HG03175 (cell line): ENCODE results near the gene AFF3.
"Not testable (repeated sequence)": the region's sequence is repeated elsewhere in the genome, so short reads cannot be mapped to it uniquely, and the experiment has no call there.

Source experiments
- ATAC-seq: cut with Tn5 transposase; IDR thresholded peaks from one replicate; pipeline ENCODE4 v1.9.1; 2021; ENCODE audit warnings: mild to moderate bottlenecking, moderate library complexity; ENCODE audit not compliant: unreplicated experiment

The AFF3 gene

GRCh38 chr2:100142393-100142792 lies at the start of gene AFF3:
AFF3 (minus strand) TSS chr2:100142590; CDS start chr2:100104454, 38,136 bp downstream.
- peak; percentile 99 for ATAC-seq

GRCh38 chr2:100189387-100189786 lies 47.0 kb upstream of the AFF3 start:
- no peak for ATAC-seq

- no peak for ATAC-seq
Measured at GRCh38 chr2:100188326-100188725, 45.9 kb upstream of the AFF3 start.

GRCh38 chr2:100186126-100186525 lies 43.7 kb upstream of the AFF3 start:
- ATAC-seq = no peak

- ATAC-seq = no peak
Measured at GRCh38 chr2:100185516-100185915, 43.1 kb upstream of the AFF3 start.

GRCh38 chr2:100185105-100185504 lies 42.7 kb upstream of the AFF3 start:
- no peak for ATAC-seq

GRCh38 chr2:100184055-100184737 lies 41.8 kb upstream of the AFF3 start:
- no peak for ATAC-seq

- no peak for ATAC-seq
Measured at GRCh38 chr2:100182494-100183361, 40.3 kb upstream of the AFF3 start.

- ATAC-seq = no peak
Measured at GRCh38 chr2:100180503-100180902, 38.1 kb upstream of the AFF3 start.

GRCh38 chr2:100179806-100180205 lies 37.4 kb upstream of the AFF3 start:
- no peak for ATAC-seq

GRCh38 chr2:100178864-100179263 lies 36.5 kb upstream of the AFF3 start:
- no peak for ATAC-seq

GRCh38 chr2:100178085-100178788 lies 35.8 kb upstream of the AFF3 start:
- ATAC-seq = no peak

GRCh38 chr2:100176925-100177324 lies 34.5 kb upstream of the AFF3 start:
- ATAC-seq = no peak

- no peak for ATAC-seq
Measured at GRCh38 chr2:100174026-100174431, 31.6 kb upstream of the AFF3 start.

- no peak for ATAC-seq
Measured at GRCh38 chr2:100166701-100167100, 24.3 kb upstream of the AFF3 start.

GRCh38 chr2:100163605-100164004 lies 21.2 kb upstream of the AFF3 start:
- ATAC-seq = no peak

GRCh38 chr2:100161945-100162620 lies 19.7 kb upstream of the AFF3 start:
- no peak for ATAC-seq

GRCh38 chr2:100160396-100160795 lies 18.0 kb upstream of the AFF3 start:
- ATAC-seq = no peak

- not testable (repeated sequence) for ATAC-seq
Measured at GRCh38 chr2:100151832-100152231, 9.4 kb upstream of the AFF3 start.

- no peak for ATAC-seq
Measured at GRCh38 chr2:100151310-100151709, 8.9 kb upstream of the AFF3 start.

- ATAC-seq = no peak
Measured at GRCh38 chr2:100148883-100149282, 6.5 kb upstream of the AFF3 start.
